GM18502 (cell line): ENCODE measurements around the gene SPG7.

Experiments used
- ATAC-seq: cut with Tn5 transposase; IDR thresholded peaks from one replicate; pipeline ENCODE4 v1.9.1; 2021; ENCODE audit warnings: mild to moderate bottlenecking; ENCODE audit not compliant: unreplicated experiment, poor library complexity

The SPG7 gene

GRCh38 chr16:89484923-89485679, 23.1 kb upstream of the SPG7 start:
- ATAC-seq: no peak

DNA sequence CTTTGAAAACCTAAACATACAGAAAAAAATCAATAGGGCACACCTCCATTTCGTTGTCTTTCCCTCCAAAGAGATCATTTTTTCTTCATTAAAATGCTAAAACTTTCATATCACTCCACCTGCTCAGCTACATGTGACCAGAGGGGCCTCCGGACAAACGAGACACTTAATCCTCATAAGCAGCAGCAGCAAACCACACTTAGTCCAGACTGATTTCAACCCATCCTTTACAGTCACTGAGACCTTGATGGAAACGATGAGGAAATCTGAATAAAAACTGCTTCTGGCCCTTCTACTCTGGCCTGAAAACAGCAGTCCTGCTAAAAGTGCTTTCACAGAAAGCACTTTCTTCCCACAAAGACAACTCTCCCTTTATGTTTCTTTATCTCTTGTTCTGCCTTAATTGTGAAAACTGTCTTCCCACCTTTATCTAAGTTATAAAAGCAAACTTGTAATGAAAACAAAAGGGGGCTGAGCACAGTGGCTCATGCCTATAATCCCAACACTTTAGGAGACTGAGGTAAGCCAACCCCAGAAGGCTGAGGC, 22.4 kb upstream of the SPG7 start:
- ATAC-seq: no peak

- no peak for ATAC-seq
Observed at GRCh38 chr16:89489040-89489897, 18.9 kb upstream of the SPG7 start.

- ATAC-seq: no peak
Observed at GRCh38 chr16:89489898-89490438, 18.2 kb upstream of the SPG7 start.

GRCh38 chr16:89490439-89491237, 17.6 kb upstream of the SPG7 start, which contains the start of gene ANKRD11:
TSS of gene ANKRD11 (minus strand) at chr16:89490561. CDS start at chr16:89317019, 173,542 bp downstream.
- peak; percentile 84 for ATAC-seq

GRCh38 chr16:89491238-89491869, 16.8 kb upstream of the SPG7 start:
- ATAC-seq: no peak

DNA sequence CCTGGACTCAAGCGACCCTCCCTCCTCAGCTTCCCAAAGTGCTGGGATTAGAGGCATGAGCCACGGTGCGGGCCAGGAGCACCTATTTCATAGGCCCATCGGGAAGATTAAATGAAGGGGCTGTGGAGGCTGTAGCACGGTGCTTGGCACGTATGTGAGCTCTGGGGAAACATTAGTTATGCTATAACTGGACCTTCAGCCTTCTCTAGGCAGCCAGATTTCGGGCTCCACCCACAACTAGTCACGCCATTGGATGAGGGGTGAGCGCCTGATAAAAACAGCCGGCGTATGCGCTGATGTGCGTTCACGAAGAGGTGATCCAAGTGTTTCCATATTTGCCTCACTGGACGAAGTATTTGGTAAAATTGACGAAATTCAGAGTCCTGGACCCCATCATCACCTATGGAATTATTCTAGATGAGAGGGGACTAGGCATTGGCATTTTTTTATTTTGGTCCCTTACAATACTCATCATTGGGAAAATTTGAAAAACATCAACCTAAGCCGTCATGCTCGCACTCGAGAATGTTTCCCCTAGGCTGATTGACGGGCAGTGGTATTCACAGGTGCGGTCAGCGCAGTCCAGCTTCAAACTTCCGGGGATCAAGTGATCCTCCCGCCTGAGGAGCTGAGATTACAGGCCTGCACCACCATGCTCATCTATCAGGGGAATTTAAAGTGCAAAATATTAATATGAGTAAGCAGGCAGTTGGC, 16.1 kb upstream of the SPG7 start:
- no peak for ATAC-seq

- ATAC-seq: no peak
Observed at GRCh38 chr16:89493776-89494175, 14.4 kb upstream of the SPG7 start.

DNA sequence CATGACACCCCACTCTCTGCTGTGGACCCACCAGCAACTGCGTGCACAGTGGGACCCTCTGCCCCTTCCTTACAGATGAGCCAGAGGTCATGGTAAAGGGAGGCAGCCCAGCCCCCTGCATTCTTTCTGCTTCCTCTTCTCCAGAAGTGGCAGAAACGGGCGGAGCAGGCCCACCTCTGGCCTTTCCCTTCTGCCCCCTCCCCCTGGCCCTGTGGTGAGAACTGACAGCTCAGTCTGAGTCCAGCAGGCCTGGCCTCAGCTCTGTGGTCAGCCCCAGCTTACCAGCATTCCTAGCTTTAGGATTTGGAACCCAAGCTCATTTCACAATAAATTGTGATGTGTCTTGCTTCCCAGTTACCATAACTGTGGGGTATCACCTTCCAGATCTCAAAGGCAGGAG, 13.1 kb upstream of the SPG7 start:
- ATAC-seq: no peak

DNA sequence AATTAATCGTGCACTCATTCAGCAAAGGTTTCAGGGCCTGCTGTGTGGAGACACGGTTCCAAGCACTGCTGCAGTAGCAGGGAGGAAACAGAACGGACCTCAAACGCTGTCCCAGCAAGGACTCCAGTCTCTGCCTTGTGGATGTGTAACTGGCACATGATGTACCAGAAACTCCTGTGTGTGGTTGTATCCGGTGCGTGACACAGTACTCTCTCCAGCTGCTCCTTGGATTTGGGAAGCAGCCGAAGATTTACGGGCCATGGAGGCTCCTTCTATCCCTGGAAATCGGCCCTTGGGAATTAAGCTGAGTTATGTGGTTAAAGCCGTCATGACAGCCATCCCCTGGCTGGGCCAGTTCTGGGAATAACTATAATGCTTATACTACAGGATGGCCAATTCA, 9.4 kb upstream of the SPG7 start:
- ATAC-seq: no peak

- no peak for ATAC-seq
Observed at GRCh38 chr16:89499767-89500166, 8.4 kb upstream of the SPG7 start.

DNA sequence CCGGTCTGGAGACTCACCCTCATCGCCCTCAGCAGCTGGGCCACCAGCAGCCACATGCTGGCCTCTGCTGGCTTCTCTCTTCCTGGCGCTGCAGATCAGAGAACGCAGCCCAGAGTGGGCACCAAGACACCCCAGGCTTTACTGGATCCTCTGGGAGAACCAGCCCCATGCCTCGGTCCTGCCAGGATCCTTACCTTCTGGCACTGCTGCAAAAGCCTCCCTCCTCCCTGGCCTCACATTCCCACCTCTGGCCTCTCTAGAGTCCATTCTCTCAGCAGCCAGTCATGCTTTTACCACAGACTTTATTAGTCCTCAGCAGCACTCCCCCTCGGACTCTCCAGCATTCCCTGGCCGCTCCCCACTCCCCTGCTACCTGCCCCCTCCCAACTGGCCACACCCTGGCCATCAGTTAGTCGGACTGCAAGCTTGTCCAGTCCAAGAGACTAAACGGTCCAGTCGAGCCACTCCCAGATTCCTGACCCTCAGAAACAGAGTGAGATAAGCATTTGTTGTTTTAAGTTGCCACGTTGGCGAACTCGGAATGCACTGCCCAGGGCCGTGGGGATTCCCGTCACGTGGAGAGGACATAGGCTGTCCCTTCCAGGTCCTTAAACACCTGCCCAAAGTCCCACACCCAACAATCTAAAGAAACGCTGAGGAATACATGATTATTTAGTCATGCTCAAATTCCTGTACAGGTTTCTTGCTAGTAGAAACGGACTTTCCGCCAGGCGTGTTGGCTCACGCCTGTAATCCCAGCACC, 5.9 kb upstream of the SPG7 start:
- no peak for ATAC-seq

- ATAC-seq: no peak
Observed at GRCh38 chr16:89504091-89504490, 4.1 kb upstream of the SPG7 start.

DNA sequence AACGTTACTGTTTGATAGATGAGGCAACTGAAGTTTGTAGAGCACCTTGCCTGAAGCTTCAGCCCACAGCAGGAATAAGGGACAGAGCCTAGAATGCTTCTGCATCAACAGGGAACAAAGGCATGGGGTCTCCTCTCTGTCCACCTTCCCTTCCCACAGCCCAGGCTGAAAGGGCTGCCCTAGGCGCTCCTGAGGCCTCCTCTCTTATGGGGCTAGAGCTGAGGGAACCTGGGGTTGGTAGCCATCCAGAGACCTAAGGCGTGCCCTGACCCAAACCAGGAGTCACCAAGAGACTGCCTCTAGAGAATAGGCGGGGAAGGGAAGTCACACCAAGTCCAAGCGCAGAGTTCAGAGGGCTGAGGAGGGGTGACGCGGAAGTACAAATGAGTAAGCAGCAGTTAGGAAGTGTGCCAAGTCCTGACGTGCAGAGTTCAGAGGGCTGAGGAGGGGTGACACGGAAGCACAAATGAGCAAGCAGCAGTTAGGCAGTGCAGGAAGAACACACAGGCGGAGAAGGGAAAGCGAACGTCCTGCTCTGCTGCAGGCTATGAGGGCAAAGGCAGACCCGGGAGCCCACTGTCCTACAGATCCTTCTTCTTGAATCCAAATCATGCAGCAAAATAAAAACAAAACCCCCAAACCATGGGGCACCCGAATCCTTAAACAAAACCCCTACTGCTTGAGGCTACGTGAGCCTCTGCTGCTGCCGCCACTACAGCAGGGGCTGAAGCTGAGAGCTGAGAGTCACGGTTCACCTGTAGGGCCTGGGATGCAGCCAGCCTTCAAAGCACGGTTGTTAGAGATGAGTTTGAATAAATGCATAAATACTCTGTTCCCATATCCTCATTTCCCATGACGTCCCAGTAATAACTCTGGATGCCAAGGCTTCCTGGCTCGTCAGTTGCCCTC, 2.7 kb upstream of the SPG7 start:
- peak; percentile 46 for ATAC-seq

- no peak for ATAC-seq
Observed at GRCh38 chr16:89506113-89506504, 2.1 kb upstream of the SPG7 start.

GRCh38 chr16:89506791-89507191, 1.4 kb upstream of the SPG7 start:
- ATAC-seq: no peak

DNA sequence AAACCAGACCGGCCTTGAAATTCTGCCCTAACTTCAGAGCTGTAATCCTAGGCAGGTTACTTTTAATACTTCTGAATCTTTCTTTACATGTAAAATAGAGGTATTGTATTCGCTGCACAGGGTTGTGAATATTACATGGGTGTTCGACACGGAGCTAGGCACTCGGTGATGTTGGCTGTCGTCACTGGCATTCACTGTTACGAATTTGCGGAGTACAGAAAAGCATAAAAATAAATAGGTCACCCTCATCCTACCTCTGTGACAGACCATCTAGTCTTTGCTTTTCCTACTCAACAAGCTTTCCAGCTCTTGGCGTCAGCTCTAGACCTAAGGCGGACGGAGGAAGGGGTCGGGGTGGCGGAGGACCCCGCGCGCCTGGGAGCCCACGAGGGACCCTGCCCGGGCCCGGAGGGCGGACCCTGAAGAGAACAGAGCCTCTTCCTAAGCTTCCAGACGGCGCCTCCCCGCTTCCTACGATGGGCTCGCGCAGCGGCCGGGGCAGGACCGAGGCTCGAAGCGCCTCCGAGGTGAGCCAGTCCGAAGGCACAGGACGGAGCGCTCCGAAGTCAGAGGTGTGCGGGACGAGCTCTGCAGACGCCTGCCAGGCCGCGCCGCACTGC, 879 bp upstream of the SPG7 start:
- ATAC-seq: no peak
